ENCODE measurements around the gene CRYGC. TPM values are rescaled to one million over a fixed set of nuclear protein-coding genes. Genes with fewer than 3 reads are reported as not detected.

Gene CRYGC
- total and polyA plus RNA-seq, 2 of the 13 experiments (the other 11 are each of a cell fraction or from before 2014, with no cell fraction given) = 0.20 to 0.27 TPM

- TF ChIP-seq ZKSCAN5 (CRISPR knock-in tag; IDR thresholded peaks at IDR 0.05) = no peak
- TF ChIP-seq ZBTB20 (CRISPR knock-in tag; IDR thresholded peaks at IDR 0.05; ENCODE audit: borderline replicate concordance, low read depth) = no peak
- no peak; the same call in 1 of the 2 replicates for TF ChIP-seq SIX1 (CRISPR knock-in tag; IDR thresholded peaks at IDR 0.05; ENCODE audit: borderline replicate concordance)
- TF ChIP-seq IKZF1 (IDR thresholded peaks at IDR 0.05) = no peak
- no peak for TF ChIP-seq MTERF4 (CRISPR knock-in tag; IDR thresholded peaks at IDR 0.05)
- peak; percentile 53; the same call in 1 of the 2 replicates for TF ChIP-seq ZKSCAN8 (CRISPR knock-in tag; IDR thresholded peaks at IDR 0.05; ENCODE audit: borderline replicate concordance)
- no peak for TF ChIP-seq TERF1 (CRISPR knock-in tag; IDR thresholded peaks at IDR 0.05)
- TF ChIP-seq ZSCAN9 (CRISPR knock-in tag; IDR thresholded peaks at IDR 0.05; ENCODE audit: borderline replicate concordance) = no peak
- peak; percentile 19; the same call in 1 of the 2 replicates for TF ChIP-seq CREM (IDR thresholded peaks at IDR 0.05)
- no peak for TF ChIP-seq CREM (CRISPR knock-in tag; IDR thresholded peaks at IDR 0.05)
- TF ChIP-seq MTA1 (CRISPR knock-in tag; IDR thresholded peaks at IDR 0.05; ENCODE audit: borderline replicate concordance) = no peak
- TF ChIP-seq RFXAP (CRISPR knock-in tag; IDR thresholded peaks at IDR 0.05; ENCODE audit: borderline replicate concordance) = no peak
- TF ChIP-seq ZNF296 (CRISPR knock-in tag; conservative IDR thresholded peaks at IDR 0.05) = no peak
- TF ChIP-seq ZBTB4 (CRISPR knock-in tag; IDR thresholded peaks at IDR 0.05; ENCODE audit: borderline replicate concordance) = no peak
- TF ChIP-seq TFDP2 (CRISPR knock-in tag; IDR thresholded peaks at IDR 0.05) = no peak
- TF ChIP-seq RARG (CRISPR knock-in tag; IDR thresholded peaks at IDR 0.05; ENCODE audit: low read depth) = no peak
- 0 out of 2 replicates have a peak, but pooled peaks have one; percentile 29 for TF ChIP-seq ZNF232 (CRISPR knock-in tag; IDR thresholded peaks at IDR 0.05; ENCODE audit: borderline replicate concordance)
- no peak for TF ChIP-seq ZFP91 (CRISPR knock-in tag; IDR thresholded peaks at IDR 0.05; ENCODE audit: borderline replicate concordance)
- TF ChIP-seq CEBPB (IDR thresholded peaks at IDR 0.05; ENCODE audit: borderline replicate concordance, low read depth, low read length) = peak; percentile 82
- no peak for TF ChIP-seq ZBTB1 (CRISPR knock-in tag; IDR thresholded peaks at IDR 0.05; ENCODE audit: borderline replicate concordance)
These were observed 13.5 kb upstream of the CRYGC start (continued) for GRCh38 chr2:208142925-208143799.

Measured in HepG2 (cell line).